ENCODE results near the gene OR4K17.
"Not testable (repeated sequence)": the region's sequence is repeated elsewhere in the genome, so short reads cannot be mapped to it uniquely, and the experiment has no call there.

The OR4K17 gene

DNA sequence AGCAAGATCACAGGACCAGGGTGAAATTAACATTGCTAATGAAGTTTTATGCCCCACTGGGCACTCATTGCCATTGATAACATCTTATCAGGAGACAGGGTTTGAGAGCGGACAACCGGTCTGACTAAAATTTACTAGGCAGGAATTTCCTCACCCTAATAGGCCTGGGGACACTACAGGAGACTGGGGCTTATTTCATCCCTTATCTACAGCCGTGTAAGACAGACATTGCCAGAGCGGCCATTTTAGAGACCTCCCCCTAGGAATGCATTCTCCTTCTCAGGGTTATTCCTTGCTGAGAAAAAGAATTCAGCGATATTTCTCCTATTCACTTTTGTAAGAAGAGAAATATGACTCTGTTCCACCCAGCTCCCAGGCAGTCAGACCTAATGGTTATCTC lies 8.3 kb downstream of the OR4K17 start:
- no peaks in the 10 kb centered on the region for H3K27me3 ChIP-seq (replicated peaks; ENCODE audit: control insufficient read depth, insufficient read depth, low read length)
- no peak for TF ChIP-seq CTCF (IDR thresholded peaks at IDR 0.05; ENCODE audit: insufficient read depth, low read length, poor library complexity, severe bottlenecking)
- H3K4me3 ChIP-seq (replicated peaks; ENCODE audit: low read depth, low read length): no peak overlapping the region
- no peaks in the 10 kb centered on the region for H3K36me3 ChIP-seq (ENCODE audit: control insufficient read depth, insufficient read depth, low read length)
- no peak for DNase-seq (ENCODE audit: extremely low read depth, insufficient read length)

DNA sequence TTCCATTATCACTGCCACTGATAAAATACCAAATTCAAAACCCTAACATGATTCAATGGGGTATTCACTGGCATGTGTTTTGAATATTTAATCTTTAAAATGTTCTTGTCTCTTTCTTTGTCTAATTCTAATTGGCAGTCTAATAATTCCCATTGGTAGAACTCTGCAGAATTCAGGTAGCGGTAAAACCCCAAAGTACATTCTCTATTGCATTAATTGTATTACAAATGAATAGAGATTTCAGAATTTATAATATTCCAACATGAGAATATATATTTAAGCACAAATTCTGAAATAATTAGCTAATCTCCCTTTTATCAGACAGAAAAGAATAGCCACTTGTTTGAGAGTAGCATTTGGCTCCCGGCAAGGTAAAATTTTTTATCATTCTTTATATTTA lies 28.0 kb downstream of the OR4K17 start, which contains the start of gene OR4N5:
OR4N5 (plus strand) TSS at position 301 of the 400 bp plus-strand sequence. CDS start 4,916 bp downstream, outside the sequence.
- DNase-seq (ENCODE audit: extremely low read depth, insufficient read length): no peak
- TF ChIP-seq CTCF (IDR thresholded peaks at IDR 0.05; ENCODE audit: insufficient read depth, low read length, poor library complexity, severe bottlenecking): no peak
- Histone ChIP-seq H3K36me3 (ENCODE audit: control insufficient read depth, insufficient read depth, low read length) (no peaks in the 10 kb centered on the region), H3K27me3 (replicated peaks; ENCODE audit: control insufficient read depth, insufficient read depth, low read length) (no peaks in the 10 kb centered on the region), H3K4me3 (replicated peaks; ENCODE audit: low read depth, low read length) (no peak within 1 kb of the TSS)

- Histone ChIP-seq H3K4me3 (replicated peaks; ENCODE audit: low read depth, low read length) (no peak overlapping the region), H3K27me3 (replicated peaks; ENCODE audit: control insufficient read depth, insufficient read depth, low read length) (no peaks in the 10 kb centered on the region), H3K36me3 (ENCODE audit: control insufficient read depth, insufficient read depth, low read length) (no peaks in the 10 kb centered on the region)
- TF ChIP-seq CTCF (IDR thresholded peaks at IDR 0.05; ENCODE audit: insufficient read depth, low read length, poor library complexity, severe bottlenecking): no peak
- DNase-seq (ENCODE audit: extremely low read depth, insufficient read length): no peak
Measured at GRCh38 chr14:20143911-20144310, 33.4 kb downstream of the OR4K17 start.

- H3K36me3 ChIP-seq (ENCODE audit: control insufficient read depth, insufficient read depth, low read length): no peaks in the 10 kb centered on the region
- no peak overlapping the region for H3K4me3 ChIP-seq (replicated peaks; ENCODE audit: low read depth, low read length)
- no peaks in the 10 kb centered on the region for H3K27me3 ChIP-seq (replicated peaks; ENCODE audit: control insufficient read depth, insufficient read depth, low read length)
- DNase-seq (ENCODE audit: extremely low read depth, insufficient read length): no peak
- no peak for TF ChIP-seq CTCF (IDR thresholded peaks at IDR 0.05; ENCODE audit: insufficient read depth, low read length, poor library complexity, severe bottlenecking)
Measured at GRCh38 chr14:20144820-20145219, 34.3 kb downstream of the OR4K17 start.

- DNase-seq (ENCODE audit: extremely low read depth, insufficient read length): no peak
- TF ChIP-seq CTCF (IDR thresholded peaks at IDR 0.05; ENCODE audit: insufficient read depth, low read length, poor library complexity, severe bottlenecking): no peak
- Histone ChIP-seq H3K27me3 (replicated peaks; ENCODE audit: control insufficient read depth, insufficient read depth, low read length) (no peaks in the 10 kb centered on the region), H3K4me3 (replicated peaks; ENCODE audit: low read depth, low read length) (no peak overlapping the region), H3K36me3 (ENCODE audit: control insufficient read depth, insufficient read depth, low read length) (no peaks in the 10 kb centered on the region)
Measured at GRCh38 chr14:20164462-20164861, 53.9 kb downstream of the OR4K17 start.

GRCh38 chr14:20167091-20167490 lies 56.6 kb downstream of the OR4K17 start:
- TF ChIP-seq CTCF (IDR thresholded peaks at IDR 0.05; ENCODE audit: insufficient read depth, low read length, poor library complexity, severe bottlenecking): no peak
- no peak for DNase-seq (ENCODE audit: extremely low read depth, insufficient read length)

GRCh38 chr14:20169852-20170251 lies 59.3 kb downstream of the OR4K17 start:
- H3K27me3 ChIP-seq (replicated peaks; ENCODE audit: control insufficient read depth, insufficient read depth, low read length); H3K4me3 ChIP-seq (replicated peaks; ENCODE audit: low read depth, low read length); H3K36me3 ChIP-seq (ENCODE audit: control insufficient read depth, insufficient read depth, low read length); DNase-seq (ENCODE audit: extremely low read depth, insufficient read length): not testable (repeated sequence)

More at GRCh38 chr14:20167091-20167490, 56.6 kb downstream of the OR4K17 start:
- H3K27me3 ChIP-seq (replicated peaks; ENCODE audit: control insufficient read depth, insufficient read depth, low read length): no peaks in the 10 kb centered on the region
- no peaks in the 10 kb centered on the region for H3K36me3 ChIP-seq (ENCODE audit: control insufficient read depth, insufficient read depth, low read length)
- no peak overlapping the region for H3K4me3 ChIP-seq (replicated peaks; ENCODE audit: low read depth, low read length)

Measured in GM06990 (cell line).